ENCODE results near the gene KCNH5. TPM values are rescaled to one million over a fixed set of nuclear protein-coding genes. Genes with fewer than 3 reads are reported as not detected.

The KCNH5 gene
- total RNA-seq, 2 experiments from 2014 or later: not detected

DNA sequence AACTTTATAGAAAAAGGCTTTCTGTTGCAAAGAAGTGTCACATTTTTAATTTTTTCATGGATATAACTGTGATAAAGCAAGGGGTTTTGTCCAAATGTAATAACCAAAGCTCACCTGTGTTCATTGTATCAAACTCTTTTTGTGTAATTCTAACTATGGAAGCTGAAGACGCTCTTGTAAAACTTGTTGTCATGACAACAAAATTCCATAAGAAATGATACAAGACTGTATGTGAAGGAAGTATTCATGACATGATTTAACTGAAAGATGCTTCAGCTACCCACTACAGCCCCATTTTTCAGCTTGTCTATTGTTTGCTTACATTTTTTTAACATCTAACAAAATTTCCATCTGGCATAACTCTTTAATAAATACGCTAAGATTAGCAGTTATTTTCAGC, 360.9 kb downstream of the KCNH5 start:
- H3K4me1 ChIP-seq (ENCODE audit: insufficient read depth, low read length): no peaks in the 10 kb centered on the region
- intact Hi-C loops (cut with DNase I, micrococcal nuclease): no loop called here
- no peak for ATAC-seq (ENCODE audit: poor library complexity)
- ChIA-PET POLR2A (no interaction called here), CTCF (interaction anchor here (1.0 kb wide), 1 partner anchor 17 kb away, joined by 3 read pairs; no protein-coding TSS in a partner anchor)
- H3K27ac Mint-ChIP-seq: no peak overlapping the region
- H3K9me3 ChIP-seq (ENCODE audit: control insufficient read depth in 1 of 2, insufficient read depth in 1 of 2, low read length in 2 of 2): peaks cover 3 to 12% of the 10 kb centered on the region in 2 experiments
- TF ChIP-seq, protein P1, sequence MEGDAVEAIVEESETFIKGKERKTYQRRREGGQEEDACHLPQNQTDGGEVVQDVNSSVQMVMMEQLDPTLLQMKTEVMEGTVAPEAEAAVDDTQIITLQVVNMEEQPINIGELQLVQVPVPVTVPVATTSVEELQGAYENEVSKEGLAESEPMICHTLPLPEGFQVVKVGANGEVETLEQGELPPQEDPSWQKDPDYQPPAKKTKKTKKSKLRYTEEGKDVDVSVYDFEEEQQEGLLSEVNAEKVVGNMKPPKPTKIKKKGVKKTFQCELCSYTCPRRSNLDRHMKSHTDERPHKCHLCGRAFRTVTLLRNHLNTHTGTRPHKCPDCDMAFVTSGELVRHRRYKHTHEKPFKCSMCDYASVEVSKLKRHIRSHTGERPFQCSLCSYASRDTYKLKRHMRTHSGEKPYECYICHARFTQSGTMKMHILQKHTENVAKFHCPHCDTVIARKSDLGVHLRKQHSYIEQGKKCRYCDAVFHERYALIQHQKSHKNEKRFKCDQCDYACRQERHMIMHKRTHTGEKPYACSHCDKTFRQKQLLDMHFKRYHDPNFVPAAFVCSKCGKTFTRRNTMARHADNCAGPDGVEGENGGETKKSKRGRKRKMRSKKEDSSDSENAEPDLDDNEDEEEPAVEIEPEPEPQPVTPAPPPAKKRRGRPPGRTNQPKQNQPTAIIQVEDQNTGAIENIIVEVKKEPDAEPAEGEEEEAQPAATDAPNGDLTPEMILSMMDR (IDR thresholded peaks at IDR 0.05): no peak
- no peaks in the 10 kb centered on the region for H3K36me3 ChIP-seq (ENCODE audit: insufficient read depth, low read length)
- no peak overlapping the region for H3K27ac ChIP-seq (ENCODE audit: low read depth in 1 of 2, low read length in 2 of 2)
- H3K4me3 Mint-ChIP-seq: no peak overlapping the region
- no peak for DNase-seq
- no peaks in the 10 kb centered on the region for H3K27me3 Mint-ChIP-seq
- H3K27me3 ChIP-seq (ENCODE audit: control insufficient read depth in 1 of 2, insufficient read depth in 2 of 2, low read length in 2 of 2): no peaks in the 10 kb centered on the region
- H3K9me3 Mint-ChIP-seq: peaks cover 11% of the 10 kb centered on the region
- H3K4me3 ChIP-seq (ENCODE audit: low read length): no peak overlapping the region
- no peaks in the 10 kb centered on the region for H3K4me1 Mint-ChIP-seq (ENCODE audit: low read depth)
- H3K36me3 Mint-ChIP-seq (ENCODE audit: low read depth): no peaks in the 10 kb centered on the region

- no peaks in the 10 kb centered on the region for H3K36me3 ChIP-seq (ENCODE audit: insufficient read depth, low read length)
- no peak for DNase-seq
- Mint-ChIP-seq H3K4me1 (ENCODE audit: low read depth) (no peaks in the 10 kb centered on the region), H3K9me3 (peaks cover 4% of the 10 kb centered on the region), H3K27me3 (no peaks in the 10 kb centered on the region), H3K27ac (no peak overlapping the region), H3K4me3 (no peak overlapping the region), H3K36me3 (ENCODE audit: low read depth) (no peaks in the 10 kb centered on the region)
- POLR2A ChIA-PET: no interaction called here
- no peak overlapping the region for H3K4me3 ChIP-seq (ENCODE audit: low read length)
- TF ChIP-seq, protein P1 (IDR thresholded peaks at IDR 0.05): no peak
- no peaks in the 10 kb centered on the region for H3K27me3 ChIP-seq (ENCODE audit: control insufficient read depth in 1 of 2, insufficient read depth in 2 of 2, low read length in 2 of 2)
- peaks cover 0 to 12% of the 10 kb centered on the region in 2 experiments for H3K9me3 ChIP-seq (ENCODE audit: control insufficient read depth in 1 of 2, insufficient read depth in 1 of 2, low read length in 2 of 2)
- CTCF ChIA-PET: no interaction called here
- intact Hi-C loops (cut with DNase I, micrococcal nuclease): no loop called here
- H3K27ac ChIP-seq (ENCODE audit: low read depth in 1 of 2, low read length in 2 of 2): no peak overlapping the region
- H3K4me1 ChIP-seq (ENCODE audit: insufficient read depth, low read length): no peaks in the 10 kb centered on the region
- ATAC-seq (ENCODE audit: poor library complexity): no peak
Measured at GRCh38 chr14:62682208-62682607, 363.1 kb downstream of the KCNH5 start.

- no peaks in the 10 kb centered on the region for H3K27me3 ChIP-seq (ENCODE audit: control insufficient read depth in 1 of 2, insufficient read depth in 2 of 2, low read length in 2 of 2)
- no peak overlapping the region for H3K27ac ChIP-seq (ENCODE audit: low read depth in 1 of 2, low read length in 2 of 2)
- Mint-ChIP-seq H3K27ac (no peak overlapping the region), H3K9me3 (no peaks in the 10 kb centered on the region), H3K4me3 (no peak overlapping the region), H3K36me3 (ENCODE audit: low read depth) (no peaks in the 10 kb centered on the region), H3K4me1 (ENCODE audit: low read depth) (no peaks in the 10 kb centered on the region), H3K27me3 (no peaks in the 10 kb centered on the region)
- POLR2A ChIA-PET: no interaction called here
- intact Hi-C loops (cut with DNase I, micrococcal nuclease): no loop called here
- ATAC-seq (ENCODE audit: poor library complexity) (no peak), DNase-seq (no peak)
- CTCF ChIA-PET: no interaction called here
- no peaks in the 10 kb centered on the region for H3K4me1 ChIP-seq (ENCODE audit: insufficient read depth, low read length)
- TF ChIP-seq, protein P1 (IDR thresholded peaks at IDR 0.05): no peak
- no peaks in the 10 kb centered on the region for H3K9me3 ChIP-seq (ENCODE audit: control insufficient read depth in 1 of 2, insufficient read depth in 1 of 2, low read length in 2 of 2)
- H3K4me3 ChIP-seq (ENCODE audit: low read length): no peak overlapping the region
- no peaks in the 10 kb centered on the region for H3K36me3 ChIP-seq (ENCODE audit: insufficient read depth, low read length)
Measured at GRCh38 chr14:62674563-62675237, 370.6 kb downstream of the KCNH5 start.
